IPS-20b (cell line): ENCODE data around the gene SP8.

Source experiments
- H3K27ac ChIP-seq: one replicate; pipeline ENCODE4 v1.5.1; 2013; ENCODE audit warnings: low read length
- H3K27me3 ChIP-seq: 2 replicates; pipeline ENCODE4 v1.6.1; 2013; ENCODE audit warnings: mild to moderate bottlenecking, low read length, inconsistent platforms; ENCODE audit not compliant: insufficient read depth
- H3K36me3 ChIP-seq: 2 replicates; pipeline ENCODE4 v1.6.1; 2013; ENCODE audit warnings: low read depth, mild to moderate bottlenecking, inconsistent platforms, low read length, moderate library complexity; ENCODE audit not compliant: insufficient read depth
- H3K4me1 ChIP-seq: 2 replicates; pipeline ENCODE4 v1.6.1; 2013; ENCODE audit warnings: mild to moderate bottlenecking, control low read depth, inconsistent platforms, low read length, moderate library complexity; ENCODE audit not compliant: insufficient read depth
- H3K4me3 ChIP-seq: 2 replicates; pipeline ENCODE4 v1.5.1; 2013; ENCODE audit warnings: mild to moderate bottlenecking, low read length, inconsistent platforms
- H3K9ac ChIP-seq: 2 replicates; pipeline ENCODE4 v1.6.1; 2013; ENCODE audit warnings: low read depth, mild to moderate bottlenecking, inconsistent platforms, low read length, moderate library complexity
- H3K9me3 ChIP-seq: 2 replicates; pipeline ENCODE4 v1.6.1; 2013; ENCODE audit warnings: mild to moderate bottlenecking, low read depth, low read length, inconsistent platforms; ENCODE audit not compliant: insufficient read depth

Gene SP8

GRCh38 chr7:20745702-20746101 is 41.0 kb downstream of the SP8 start:
- Histone ChIP-seq H3K4me1 (peaks cover 3% of the 10 kb centered on the region), H3K27me3 (no peaks in the 10 kb centered on the region), H3K27ac (no peak overlapping the region), H3K36me3 (no peaks in the 10 kb centered on the region), H3K4me3 (no peak overlapping the region), H3K9ac (no peak overlapping the region), H3K9me3 (no peaks in the 10 kb centered on the region)

GRCh38 chr7:20744954-20745446 is 41.7 kb downstream of the SP8 start:
- Histone ChIP-seq H3K4me3 (no peak overlapping the region), H3K9me3 (no peaks in the 10 kb centered on the region), H3K36me3 (no peaks in the 10 kb centered on the region), H3K27ac (no peak overlapping the region), H3K4me1 (peaks cover 3% of the 10 kb centered on the region), H3K27me3 (no peaks in the 10 kb centered on the region), H3K9ac (no peak overlapping the region)

GRCh38 chr7:20742913-20743312 is 43.8 kb downstream of the SP8 start:
- Histone ChIP-seq H3K27me3 (no peaks in the 10 kb centered on the region), H3K36me3 (no peaks in the 10 kb centered on the region), H3K4me1 (peaks cover 3% of the 10 kb centered on the region), H3K27ac (no peak overlapping the region), H3K9me3 (no peaks in the 10 kb centered on the region), H3K4me3 (no peak overlapping the region), H3K9ac (no peak overlapping the region)

GRCh38 chr7:20741801-20742200 is 44.9 kb downstream of the SP8 start:
- no peak overlapping the region for H3K27ac ChIP-seq
- no peaks in the 10 kb centered on the region for H3K27me3 ChIP-seq
- peaks cover 3% of the 10 kb centered on the region for H3K4me1 ChIP-seq
- no peaks in the 10 kb centered on the region for H3K36me3 ChIP-seq
- no peaks in the 10 kb centered on the region for H3K9me3 ChIP-seq
- H3K9ac ChIP-seq, result no peak overlapping the region
- H3K4me3 ChIP-seq, result no peak overlapping the region

GRCh38 chr7:20738518-20739481 is 47.9 kb downstream of the SP8 start:
- Histone ChIP-seq H3K27ac (no peak overlapping the region), H3K36me3 (no peaks in the 10 kb centered on the region), H3K9ac (no peak overlapping the region), H3K4me3 (no peak overlapping the region), H3K27me3 (no peaks in the 10 kb centered on the region), H3K9me3 (no peaks in the 10 kb centered on the region), H3K4me1 (no peaks in the 10 kb centered on the region)

- Histone ChIP-seq H3K9me3 (no peaks in the 10 kb centered on the region), H3K9ac (no peak overlapping the region), H3K27me3 (no peaks in the 10 kb centered on the region), H3K27ac (no peak overlapping the region), H3K4me1 (no peaks in the 10 kb centered on the region), H3K4me3 (no peak overlapping the region), H3K36me3 (no peaks in the 10 kb centered on the region)
Measured at GRCh38 chr7:20737840-20738448, 48.7 kb downstream of the SP8 start.

- Histone ChIP-seq H3K4me3 (no peak overlapping the region), H3K4me1 (no peaks in the 10 kb centered on the region), H3K36me3 (no peaks in the 10 kb centered on the region), H3K27me3 (no peaks in the 10 kb centered on the region), H3K27ac (no peak overlapping the region), H3K9ac (no peak overlapping the region), H3K9me3 (no peaks in the 10 kb centered on the region)
Measured at GRCh38 chr7:20735346-20736065, 51.2 kb downstream of the SP8 start.
